Fibroblast of lung (primary cell): Measurements from ENCODE around the gene PACRG. TPM values are rescaled to one million over a fixed set of nuclear protein-coding genes. Genes with fewer than 3 reads are reported as not detected.
A peak's percentile ranks its signal among the peaks of the same experiment; 100 is the strongest.

ENCODE experiments used
- DNase-seq, 2 donors: peaks; one replicate each; pipeline versions ENCODE4 v3.0.0 to v3.0.0-alpha.2; 2010; ENCODE audit warnings: low read depth in 2 of 2
- H2AFZ ChIP-seq: 2 replicates; pipeline ENCODE4 v1.5.1; 2012; ENCODE audit warnings: low read length, control low read depth, inconsistent platforms
- H3K27ac ChIP-seq: 2 replicates; pipeline ENCODE4 v1.5.1; 2011; ENCODE audit warnings: low read length, control low read depth; ENCODE audit not compliant: insufficient read depth
- H3K27me3 ChIP-seq: 2 replicates; pipeline ENCODE4 v1.5.1; 2011; ENCODE audit warnings: mild to moderate bottlenecking, low read length; ENCODE audit not compliant: control insufficient read depth, insufficient read depth
- H3K36me3 ChIP-seq: 2 replicates; pipeline ENCODE4 v1.5.1; 2011; ENCODE audit warnings: low read length; ENCODE audit not compliant: control insufficient read depth, insufficient read depth
- H3K4me1 ChIP-seq: 2 replicates; pipeline ENCODE4 v1.5.1; 2011; ENCODE audit warnings: low read length; ENCODE audit not compliant: control insufficient read depth, insufficient read depth; ENCODE audit errors: extremely low read depth
- H3K4me2 ChIP-seq: 2 replicates; pipeline ENCODE4 v1.5.1; 2011; ENCODE audit warnings: low read length, control low read depth; ENCODE audit not compliant: insufficient read depth; ENCODE audit errors: extremely low read depth
- H3K4me3 ChIP-seq, 4 experiments: fragments of 200-600 bp in 1 of 4; sonication (generic) in 1 of 4; replicated peaks in 1 of 4; 2 replicates each; pipeline ENCODE4 v1.5.1; 2011 to 2016; ENCODE audit warnings: low read length in 4 of 4, low read depth in 3 of 4, mild to moderate bottlenecking in 3 of 4, control low read depth in 2 of 4, inconsistent platforms in 1 of 4, mixed read lengths in 1 of 4; ENCODE audit not compliant: insufficient read depth in 1 of 4; ENCODE audit errors: control extremely low read depth in 1 of 4
- H3K79me2 ChIP-seq: 2 replicates; pipeline ENCODE4 v1.5.1; 2012; ENCODE audit warnings: mild to moderate bottlenecking, low read length, inconsistent platforms; ENCODE audit not compliant: control insufficient read depth, insufficient read depth
- H3K9ac ChIP-seq: 2 replicates; pipeline ENCODE4 v1.5.1; 2011; ENCODE audit warnings: mild to moderate bottlenecking, low read length, control low read depth; ENCODE audit not compliant: insufficient read depth
- H3K9me3 ChIP-seq: 2 replicates; pipeline ENCODE4 v1.5.1; 2012; ENCODE audit warnings: low read depth, low read length; ENCODE audit not compliant: control insufficient read depth, insufficient read depth
- H4K20me1 ChIP-seq: 2 replicates; pipeline ENCODE4 v1.5.1; 2011; ENCODE audit warnings: low read length; ENCODE audit not compliant: control insufficient read depth, insufficient read depth; ENCODE audit errors: extremely low read depth
- EZH2 ChIP-seq: IDR thresholded peaks from 2 replicates; pipeline ENCODE4 v1.5.1; 2012; ENCODE audit warnings: low read length, control low read depth, mild to moderate bottlenecking; ENCODE audit errors: missing control alignments
- polyA plus RNA-seq, 2 donors: library from polyadenylated mRNA; depleted of rRNA in 1 of 2; stranded (reverse) in 1 of 2; unstranded in 1 of 2; fragments of >200 nt; gene quantifications; 2 replicates each; pipeline ENCODE4 v1.2.1, GENCODE V29; 2011 to 2012; ENCODE audit warnings: missing spikeins in 1 of 2
- total RNA-seq: library from RNA; depleted of rRNA; stranded (reverse); fragments of >200 nt; gene quantifications from 2 replicates; pipeline ENCODE4 v1.2.1, GENCODE V29; 2014
- TF ChIP-seq, protein P1 (sequence below), 2 donors: IDR thresholded peaks in 1 of 2; conservative IDR thresholded peaks in 1 of 2; 1 replicate in 1 of 2; 2 replicates in 1 of 2; pipeline ENCODE4 v1.5.1; 2011 to 2012; ENCODE audit warnings: low read length in 2 of 2, control low read depth in 1 of 2, inconsistent platforms in 1 of 2, low read depth in 1 of 2, mild to moderate bottlenecking in 1 of 2

The PACRG gene
- total and polyA plus RNA-seq, 2 donors (not counting 1 experiment from before 2014, with no cell fraction given) = 0.30 to 0.66 TPM

DNA sequence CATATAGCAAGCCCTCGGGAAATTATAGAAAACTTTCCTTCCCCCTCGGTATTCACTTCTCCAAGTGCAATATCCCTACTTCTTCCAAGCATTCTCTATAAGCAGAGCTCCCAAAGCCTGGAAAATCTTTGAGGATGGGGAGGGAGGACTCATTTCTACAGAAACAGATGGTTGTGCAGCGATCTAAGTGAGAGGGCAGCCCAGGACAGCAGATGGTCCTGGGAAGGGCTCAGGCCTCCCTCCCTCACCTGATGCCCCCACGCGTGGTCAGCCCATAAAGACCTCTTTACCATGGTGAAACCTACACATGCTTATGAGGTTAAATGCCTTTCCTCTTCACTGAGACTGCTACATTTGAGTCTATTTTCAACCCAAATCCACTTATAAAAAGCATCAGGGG is 367.1 kb downstream of the PACRG start:
- Histone ChIP-seq H3K9ac (no peak overlapping the region), H3K4me3 (no peak overlapping the region), H3K36me3 (no peaks in the 10 kb centered on the region), H3K4me1 (no peaks in the 10 kb centered on the region), H3K79me2 (no peaks in the 10 kb centered on the region), H3K4me2 (no peak overlapping the region), H3K27ac (no peak overlapping the region), H3K27me3 (no peaks in the 10 kb centered on the region), H2AFZ (no peak overlapping the region), H3K9me3 (no peaks in the 10 kb centered on the region), H4K20me1 (no peaks in the 10 kb centered on the region)
- DNase-seq = no peak
- TF ChIP-seq, protein P1, sequence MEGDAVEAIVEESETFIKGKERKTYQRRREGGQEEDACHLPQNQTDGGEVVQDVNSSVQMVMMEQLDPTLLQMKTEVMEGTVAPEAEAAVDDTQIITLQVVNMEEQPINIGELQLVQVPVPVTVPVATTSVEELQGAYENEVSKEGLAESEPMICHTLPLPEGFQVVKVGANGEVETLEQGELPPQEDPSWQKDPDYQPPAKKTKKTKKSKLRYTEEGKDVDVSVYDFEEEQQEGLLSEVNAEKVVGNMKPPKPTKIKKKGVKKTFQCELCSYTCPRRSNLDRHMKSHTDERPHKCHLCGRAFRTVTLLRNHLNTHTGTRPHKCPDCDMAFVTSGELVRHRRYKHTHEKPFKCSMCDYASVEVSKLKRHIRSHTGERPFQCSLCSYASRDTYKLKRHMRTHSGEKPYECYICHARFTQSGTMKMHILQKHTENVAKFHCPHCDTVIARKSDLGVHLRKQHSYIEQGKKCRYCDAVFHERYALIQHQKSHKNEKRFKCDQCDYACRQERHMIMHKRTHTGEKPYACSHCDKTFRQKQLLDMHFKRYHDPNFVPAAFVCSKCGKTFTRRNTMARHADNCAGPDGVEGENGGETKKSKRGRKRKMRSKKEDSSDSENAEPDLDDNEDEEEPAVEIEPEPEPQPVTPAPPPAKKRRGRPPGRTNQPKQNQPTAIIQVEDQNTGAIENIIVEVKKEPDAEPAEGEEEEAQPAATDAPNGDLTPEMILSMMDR (conservative IDR thresholded peaks at IDR 0.05 in 1 of 2, IDR thresholded peaks at IDR 0.05 in 1 of 2; ENCODE audit: low read depth in 1 of 2, low read length in 2 of 2) = no peak
- TF ChIP-seq EZH2 = no peak

DNA sequence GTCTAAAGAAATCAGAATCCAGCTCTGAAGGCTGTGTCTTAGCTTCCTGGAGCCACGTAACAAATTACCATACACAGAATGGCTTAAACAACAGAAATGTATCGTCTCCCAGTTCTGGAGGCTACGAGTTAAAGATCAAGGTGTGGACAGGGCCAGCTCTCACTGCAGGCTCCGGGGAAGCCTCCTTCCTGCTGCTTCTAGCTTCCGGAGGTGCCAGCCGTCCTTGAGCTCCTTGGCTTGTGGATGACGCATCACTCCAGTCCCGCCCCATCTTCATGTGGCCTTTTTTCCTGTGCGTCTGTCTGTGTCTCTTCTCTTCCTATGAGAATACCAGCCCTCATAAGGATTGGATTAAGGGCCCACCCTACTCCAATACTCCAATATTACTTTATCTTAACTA is 367.6 kb downstream of the PACRG start:
- no peak for TF ChIP-seq EZH2
- TF ChIP-seq, protein P1 (conservative IDR thresholded peaks at IDR 0.05 in 1 of 2, IDR thresholded peaks at IDR 0.05 in 1 of 2; ENCODE audit: low read depth in 1 of 2, low read length in 2 of 2) = no peak
- Histone ChIP-seq H3K27me3 (no peaks in the 10 kb centered on the region), H3K36me3 (no peaks in the 10 kb centered on the region), H3K9ac (no peak overlapping the region), H3K9me3 (no peaks in the 10 kb centered on the region), H3K27ac (no peak overlapping the region), H4K20me1 (no peaks in the 10 kb centered on the region), H2AFZ (no peak overlapping the region), H3K79me2 (no peaks in the 10 kb centered on the region), H3K4me2 (no peak overlapping the region), H3K4me1 (no peaks in the 10 kb centered on the region), H3K4me3 (no peak overlapping the region)
- DNase-seq = no peak

DNA sequence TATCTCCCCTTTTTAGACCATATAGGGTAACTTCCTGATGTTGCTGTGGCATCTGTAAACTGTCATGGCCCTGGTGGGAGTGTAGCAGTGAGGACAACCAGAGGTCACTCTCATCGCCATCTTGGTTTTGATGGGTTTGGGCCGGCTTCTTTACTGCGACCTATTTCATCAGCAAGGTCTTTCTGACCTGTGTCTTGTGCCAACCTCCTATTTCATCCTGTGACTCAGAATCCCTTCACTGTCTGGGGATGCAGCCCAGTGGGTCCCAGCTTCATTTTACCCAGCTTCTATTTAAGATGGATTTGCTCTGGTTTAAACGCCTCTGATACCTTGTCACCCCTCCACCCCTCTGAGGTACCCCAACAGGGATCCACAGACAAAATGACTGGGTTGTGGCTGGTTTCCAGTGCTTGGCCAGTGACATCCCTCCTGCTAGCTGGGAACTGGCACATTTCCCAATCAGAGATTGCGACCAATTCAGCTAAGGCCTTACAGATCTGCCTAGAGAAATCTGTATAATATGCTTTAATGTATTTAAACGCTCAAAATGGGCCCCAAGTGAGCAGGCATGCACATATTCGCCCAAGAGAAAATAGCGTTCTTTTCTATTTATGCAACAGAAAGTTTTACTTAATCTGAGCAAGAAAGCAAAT is 371.2 kb downstream of the PACRG start:
- Histone ChIP-seq H3K27me3 (no peaks in the 10 kb centered on the region), H4K20me1 (no peaks in the 10 kb centered on the region), H3K4me3 (no peak overlapping the region), H2AFZ (no peak overlapping the region), H3K4me1 (no peaks in the 10 kb centered on the region), H3K4me2 (no peak overlapping the region), H3K9me3 (no peaks in the 10 kb centered on the region), H3K27ac (no peak overlapping the region), H3K79me2 (no peaks in the 10 kb centered on the region), H3K36me3 (no peaks in the 10 kb centered on the region), H3K9ac (no peak overlapping the region)
- DNase-seq = peak; percentile 12 to 15
- TF ChIP-seq, protein P1 (conservative IDR thresholded peaks at IDR 0.05 in 1 of 2, IDR thresholded peaks at IDR 0.05 in 1 of 2; ENCODE audit: low read depth in 1 of 2, low read length in 2 of 2) = no peak
- TF ChIP-seq EZH2 = no peak
